Left ventricle myocardium inferior (tissue), 1 donor: ENCODE data around the gene NT5DC4. TPM values are rescaled to one million over a fixed set of nuclear protein-coding genes. Genes with fewer than 3 reads are reported as not detected.

Experiments used
- DNase-seq: peaks from one replicate; pipeline ENCODE4 v3.0.0-alpha.2; 2020
- H3K27ac ChIP-seq: fragments of 200-600 bp; replicated peaks from 2 replicates; pipeline ENCODE4 v1.8.0; 2021
- H3K27me3 ChIP-seq: fragments of 200-600 bp; 2 replicates; pipeline ENCODE4 v1.8.0; 2021; ENCODE audit warnings: low read depth
- H3K36me3 ChIP-seq: fragments of 200-600 bp; 2 replicates; pipeline ENCODE4 v1.8.0; 2021
- H3K4me1 ChIP-seq: fragments of 200-600 bp; 2 replicates; pipeline ENCODE4 v1.8.0; 2021
- H3K4me3 ChIP-seq: fragments of 200-600 bp; 2 replicates; pipeline ENCODE4 v1.8.0; 2021; ENCODE audit warnings: mild to moderate bottlenecking, moderate library complexity
- H3K9me3 ChIP-seq: fragments of 200-600 bp; replicated peaks from 2 replicates; pipeline ENCODE4 v1.8.0; 2021
- CTCF ChIP-seq: fragments of 200-600 bp; IDR thresholded peaks from 2 replicates; pipeline ENCODE4 v1.8.0; 2021; ENCODE audit warnings: antibody characterized with exemption, mild to moderate bottlenecking, borderline replicate concordance
- intact Hi-C: fragments of 100-400 bp; cut with micrococcal nuclease; formaldehyde crosslinking; loops from one replicate; pipeline ENCODE4 v1.11.0; 2022
- total RNA-seq: library from RNA; stranded (reverse); fragmentation: NEBNext Ultra II Directional; extraction: Animal tissue kit (Norgen Biotek cat#: 25700); gene quantifications from one replicate; pipeline ENCODE4 v1.2.1, GENCODE V29; 2021
- donor health status: DM: no; HTN: yes; CAD: no; lungs with severe emphysema.

Gene NT5DC4
- total RNA-seq, 1 donor from 2014 or later, result not detected

DNA sequence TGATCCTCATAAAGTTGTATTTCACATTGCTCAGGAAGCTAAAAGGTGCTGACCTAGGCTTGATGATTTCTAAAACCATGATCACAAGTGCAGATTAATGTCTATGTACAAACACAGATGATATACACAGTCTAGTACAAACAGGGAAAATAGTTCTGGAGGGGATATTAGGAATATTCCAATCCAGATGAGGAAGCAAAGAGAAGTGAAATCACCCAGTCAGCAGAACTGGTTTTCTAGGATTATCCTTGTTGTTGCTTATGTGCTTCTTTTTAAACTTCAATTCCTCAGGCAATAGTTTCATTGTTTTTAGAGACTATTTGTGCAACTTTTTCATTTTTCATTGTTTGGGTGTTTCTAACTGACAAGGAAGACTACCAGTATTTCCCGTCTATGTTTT lies 58.8 kb downstream of the NT5DC4 start:
- intact Hi-C loops, result no loop called here
- DNase-seq, result no peak
- Histone ChIP-seq H3K4me3 (no peak overlapping the region), H3K27ac (no peak overlapping the region), H3K36me3 (no peaks in the 10 kb centered on the region), H3K9me3 (no peaks in the 10 kb centered on the region), H3K4me1 (no peaks in the 10 kb centered on the region), H3K27me3 (no peaks in the 10 kb centered on the region)
- TF ChIP-seq CTCF, result no peak

GRCh38 chr2:112782234-112782799 lies 61.5 kb downstream of the NT5DC4 start:
- no peak for DNase-seq
- Histone ChIP-seq H3K27ac (no peak overlapping the region), H3K9me3 (no peaks in the 10 kb centered on the region), H3K4me3 (no peak overlapping the region), H3K27me3 (no peaks in the 10 kb centered on the region), H3K36me3 (no peaks in the 10 kb centered on the region), H3K4me1 (no peaks in the 10 kb centered on the region)
- TF ChIP-seq CTCF, result no peak
- intact Hi-C loops, result no loop called here

- TF ChIP-seq CTCF, result no peak
- Histone ChIP-seq H3K36me3 (no peaks in the 10 kb centered on the region), H3K27ac (no peak overlapping the region), H3K4me3 (no peak overlapping the region), H3K4me1 (peaks cover 7% of the 10 kb centered on the region), H3K9me3 (no peaks in the 10 kb centered on the region), H3K27me3 (no peaks in the 10 kb centered on the region)
- intact Hi-C loops, result no loop called here
- DNase-seq, result no peak
Measured at GRCh38 chr2:112783187-112783714, 62.4 kb downstream of the NT5DC4 start.

DNA sequence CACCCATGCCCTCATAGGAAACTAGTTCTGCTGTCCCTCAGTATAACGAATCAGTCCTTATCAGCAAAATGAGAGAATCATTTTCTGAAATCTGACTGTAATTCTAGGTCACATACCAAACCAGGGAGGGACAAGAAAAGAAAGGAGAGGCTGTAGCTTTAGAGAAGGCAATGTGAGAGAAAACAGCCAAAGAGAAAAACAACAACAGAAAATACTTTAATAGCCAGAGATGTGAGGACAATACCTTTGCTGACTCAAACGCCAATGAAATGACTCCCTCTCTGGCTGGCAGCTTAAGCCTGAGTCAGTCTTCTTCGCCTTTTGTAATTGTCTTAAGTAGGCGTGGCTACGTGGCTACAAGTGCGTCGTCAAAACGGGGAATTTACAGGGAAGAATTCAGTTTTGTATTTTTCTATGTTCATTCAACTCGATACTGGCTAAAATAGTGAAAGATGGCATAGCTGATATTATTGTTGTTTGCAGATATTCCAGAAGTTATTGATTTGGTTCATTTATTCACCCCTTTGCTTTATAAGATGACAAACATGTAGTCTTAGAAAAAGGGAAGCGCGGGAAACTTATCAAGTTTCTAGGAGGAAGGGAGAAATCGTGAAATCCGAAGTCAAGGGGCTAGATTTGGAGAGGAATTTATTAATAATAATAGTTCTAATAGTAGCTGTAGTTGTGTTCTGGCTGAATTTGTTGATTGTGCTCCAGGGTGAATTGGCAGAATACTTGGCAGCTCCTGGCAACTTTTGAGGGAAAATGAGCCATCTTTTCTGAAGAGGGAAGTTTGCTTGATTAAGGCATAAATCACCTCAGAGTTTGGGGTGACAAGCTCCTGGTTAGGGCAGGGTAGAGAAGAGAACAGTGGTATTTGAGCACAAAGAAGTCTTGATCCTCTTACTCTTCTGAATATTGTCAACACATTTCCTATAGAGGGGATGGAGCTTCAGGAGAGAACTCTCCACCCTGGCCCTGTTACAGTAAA lies 63.7 kb downstream of the NT5DC4 start, which contains the start of gene IL1A:
TSS of gene IL1A (minus strand) at position 295 of the 991 bp plus-strand sequence. CDS start 723 bp downstream, outside the sequence.
- no peak for DNase-seq
- no peak within 1 kb of the TSS for H3K27ac ChIP-seq
- no peak within 1 kb of the TSS for H3K4me3 ChIP-seq
- H3K27me3 ChIP-seq, result no peaks in the 10 kb centered on the region
- H3K36me3 ChIP-seq, result no peaks in the 10 kb centered on the region
- TF ChIP-seq CTCF, result no peak
- H3K9me3 ChIP-seq, result no peaks in the 10 kb centered on the region
- intact Hi-C loops, result no loop called here
- H3K4me1 ChIP-seq, result peaks cover 8% of the 10 kb centered on the region

DNA sequence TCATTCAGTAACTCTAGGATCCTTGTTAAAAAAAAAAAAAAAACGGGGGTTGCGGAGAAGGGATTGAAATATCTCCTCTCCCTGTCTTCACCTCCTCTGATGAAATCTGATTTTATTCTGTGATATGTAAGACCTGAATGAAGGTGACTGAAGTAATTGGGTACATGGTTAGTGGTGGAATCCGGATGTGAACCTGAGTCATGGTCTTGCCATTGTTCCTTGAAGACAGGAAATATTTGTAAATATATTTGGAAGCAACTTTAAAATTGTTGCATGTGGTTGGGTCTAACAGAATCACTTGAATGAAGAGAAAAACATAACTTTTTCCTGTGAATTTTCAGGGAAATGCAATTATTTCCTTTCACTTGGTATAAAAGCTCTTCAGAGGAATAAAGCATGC lies 66.5 kb downstream of the NT5DC4 start:
- DNase-seq, result no peak
- Histone ChIP-seq H3K4me3 (no peak overlapping the region), H3K27ac (no peak overlapping the region), H3K9me3 (no peaks in the 10 kb centered on the region), H3K4me1 (peaks cover 8% of the 10 kb centered on the region), H3K36me3 (no peaks in the 10 kb centered on the region), H3K27me3 (no peaks in the 10 kb centered on the region)
- intact Hi-C loops, result no loop called here
- TF ChIP-seq CTCF, result no peak
